ENCODE measurements around the gene PRRC2C.

GRCh38 chr1:171622152-171622462, 136.8 kb downstream of the PRRC2C start, which contains the start of gene MYOCOS:
- TF ChIP-seq, protein P1, sequence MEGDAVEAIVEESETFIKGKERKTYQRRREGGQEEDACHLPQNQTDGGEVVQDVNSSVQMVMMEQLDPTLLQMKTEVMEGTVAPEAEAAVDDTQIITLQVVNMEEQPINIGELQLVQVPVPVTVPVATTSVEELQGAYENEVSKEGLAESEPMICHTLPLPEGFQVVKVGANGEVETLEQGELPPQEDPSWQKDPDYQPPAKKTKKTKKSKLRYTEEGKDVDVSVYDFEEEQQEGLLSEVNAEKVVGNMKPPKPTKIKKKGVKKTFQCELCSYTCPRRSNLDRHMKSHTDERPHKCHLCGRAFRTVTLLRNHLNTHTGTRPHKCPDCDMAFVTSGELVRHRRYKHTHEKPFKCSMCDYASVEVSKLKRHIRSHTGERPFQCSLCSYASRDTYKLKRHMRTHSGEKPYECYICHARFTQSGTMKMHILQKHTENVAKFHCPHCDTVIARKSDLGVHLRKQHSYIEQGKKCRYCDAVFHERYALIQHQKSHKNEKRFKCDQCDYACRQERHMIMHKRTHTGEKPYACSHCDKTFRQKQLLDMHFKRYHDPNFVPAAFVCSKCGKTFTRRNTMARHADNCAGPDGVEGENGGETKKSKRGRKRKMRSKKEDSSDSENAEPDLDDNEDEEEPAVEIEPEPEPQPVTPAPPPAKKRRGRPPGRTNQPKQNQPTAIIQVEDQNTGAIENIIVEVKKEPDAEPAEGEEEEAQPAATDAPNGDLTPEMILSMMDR (IDR thresholded peaks at IDR 0.05; ENCODE audit: low read length) = no peak
- no peak for TF ChIP-seq EZH2 (optimal IDR thresholded peaks at IDR 0.05; ENCODE audit: low read depth, low read length)

Data from MM.1S (cell line).